Peyer's patch (tissue), 4 donors: ENCODE measurements around the gene PC. TPM values are rescaled to one million over a fixed set of nuclear protein-coding genes. Genes with fewer than 3 reads are reported as not detected.
"Not testable (repeated sequence)": the region's sequence is repeated elsewhere in the genome, so short reads cannot be mapped to it uniquely, and the experiment has no call there.

Source experiments
- DNase-seq, 3 donors: peaks; one replicate each; pipeline ENCODE4 v3.0.0-alpha.2; 2017 to 2019
- H3K27ac ChIP-seq, 4 donors: fragments of 200-600 bp; sonication (generic); one replicate each; pipeline ENCODE4 v1.5.1; 2016 to 2019
- H3K27me3 ChIP-seq, 2 donors: fragments of 200-600 bp; sonication (generic); one replicate each; pipeline ENCODE4 v1.5.1; 2019
- H3K36me3 ChIP-seq, 3 donors: fragments of 200-600 bp; sonication (generic); one replicate each; pipeline ENCODE4 v1.5.1; 2016 to 2019
- H3K4me1 ChIP-seq, 4 donors: fragments of 200-600 bp; sonication (generic); one replicate each; pipeline ENCODE4 v1.5.1; 2016 to 2019
- H3K4me3 ChIP-seq, 4 donors: fragments of 200-600 bp; sonication (generic); 1 replicate in 3 of 4; 2 replicates in 1 of 4; pipeline ENCODE4 v1.5.1; 2016 to 2019; ENCODE audit warnings: mild to moderate bottlenecking in 1 of 4
- H3K9me3 ChIP-seq, 4 donors: fragments of 200-600 bp; sonication (generic); one replicate each; pipeline ENCODE4 v1.5.1; 2016 to 2019; ENCODE audit warnings: mild to moderate bottlenecking in 1 of 4
- CTCF ChIP-seq, 6 experiments: fragments of 450-650 bp in 4 of 6; fragments of 200-600 bp in 2 of 6; sonication (generic) in 1 of 6; IDR thresholded peaks; one replicate each; pipeline ENCODE4 v1.5.1; 2017 to 2019; ENCODE audit warnings: antibody characterized with exemption in 6 of 6, mild to moderate bottlenecking in 3 of 6, moderate library complexity in 1 of 6
- POLR2A ChIP-seq, 2 donors: fragments of 450-650 bp; IDR thresholded peaks; one replicate each; pipeline ENCODE4 v1.5.1; 2017; ENCODE audit warnings: antibody characterized with exemption in 2 of 2, mild to moderate bottlenecking in 2 of 2, moderate library complexity in 2 of 2
- small RNA-seq, 2 donors: library from RNA; depleted of rRNA; stranded (forward); fragments of <200 nt; gene quantifications; one replicate each; pipeline ENCODE3, GENCODE V24; 2016
- total RNA-seq, 4 donors: library from RNA; depleted of rRNA; stranded (reverse); fragments of >200 nt; gene quantifications; one replicate each; pipeline ENCODE4 v1.1.0, GENCODE V29; 2016

PC gene
- total RNA-seq, 4 donors from 2014 or later = 15.7 to 88.9 (median 77.2) TPM

DNA sequence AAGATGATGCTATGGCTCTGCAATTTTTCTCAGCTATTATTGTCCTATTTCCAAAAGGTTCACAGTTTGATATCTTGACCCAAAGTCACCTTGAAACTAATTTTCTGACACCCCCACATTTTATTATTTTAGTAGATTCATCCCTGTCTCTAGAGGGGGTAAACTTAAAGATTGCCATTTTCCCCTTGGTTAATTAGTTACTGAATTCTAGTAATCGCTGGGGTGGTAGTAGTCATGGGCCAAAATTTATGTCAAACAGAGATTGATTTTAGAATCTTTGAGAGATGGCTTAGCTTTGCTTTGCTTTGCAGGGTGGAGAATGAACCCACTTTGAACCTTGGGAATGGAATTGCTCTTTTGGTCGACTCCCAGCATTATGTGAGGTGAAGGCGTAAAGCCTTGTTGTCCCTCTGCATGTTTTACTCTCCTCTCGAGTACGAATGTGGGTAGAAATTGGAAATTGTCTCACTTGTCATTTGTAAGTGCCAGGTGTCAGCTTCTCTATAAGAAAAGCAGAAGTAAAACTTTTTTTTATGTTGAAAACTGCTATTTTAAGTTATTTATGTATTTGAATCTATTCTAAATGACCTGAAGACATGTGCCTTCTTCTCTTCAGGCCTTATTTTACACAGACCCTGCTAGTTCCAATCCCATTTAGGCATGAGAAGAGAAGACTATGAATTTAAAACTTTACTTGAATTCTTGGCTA lies 157.3 kb downstream of the PC start:
- Histone ChIP-seq H3K36me3 (peaks cover 0 to 18% (median 0%) of the 10 kb centered on the region in 3 donors), H3K4me1 (no peaks in the 10 kb centered on the region), H3K27me3 (no peaks in the 10 kb centered on the region), H3K27ac (peak overlapping the region in 2 of 4 donors; percentile 50 to 62), H3K4me3 (no peak overlapping the region), H3K9me3 (no peaks in the 10 kb centered on the region)
- no peak for DNase-seq
- TF ChIP-seq CTCF (IDR thresholded peaks at IDR 0.05) (no peak), POLR2A (IDR thresholded peaks at IDR 0.05) (no peak)

DNA sequence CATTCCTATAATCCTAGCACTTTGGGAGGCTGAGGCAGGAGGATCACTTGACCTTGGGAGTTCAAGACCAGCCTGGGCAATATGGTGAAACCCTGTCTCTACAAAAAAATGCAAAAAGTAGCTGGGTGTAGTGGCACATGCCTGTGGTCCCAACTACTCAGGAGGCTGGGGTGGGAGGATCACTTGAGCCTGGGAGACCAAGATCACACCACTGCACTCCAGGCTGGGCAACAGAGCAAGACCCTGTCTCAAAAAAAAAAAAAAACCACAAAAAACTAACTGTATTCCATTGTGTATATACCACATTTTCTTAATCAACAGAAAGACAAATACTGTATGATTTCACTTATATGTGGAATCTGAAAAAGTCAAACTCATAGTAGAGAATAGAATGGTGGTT lies 158.4 kb downstream of the PC start:
- H3K9me3 ChIP-seq, H3K4me1 ChIP-seq, H3K27ac ChIP-seq, DNase-seq, H3K36me3 ChIP-seq, H3K4me3 ChIP-seq, H3K27me3 ChIP-seq: not testable (repeated sequence)

Small RNA genes lying within 50 kb of the gene (small RNA-seq; reads per million reads assigned to genes)
- 0 to 0.25 reads per million in 2 donors for gene MIR3163
- 0 reads per million in 2 donors for gene RNU7-23P

Other genes with a start within 250 kb of the PC start
- gene SPTBN2, start 229.2 kb downstream of the PC start, total RNA-seq = 10 to 100 TPM in 2 of 4 donors, 1 to 10 TPM in 2; 1.7 to 23.1 (median 6.0) TPM
- 10 to 100 TPM in 3 of 4 donors, 1 to 10 TPM in 1; 6.6 to 57.7 (median 38.0) TPM for gene RCE1, start 114.9 kb downstream of the PC start, total RNA-seq
- gene LRFN4, start 101.3 kb downstream of the PC start, total RNA-seq = 1 to 10 TPM; 2.5 to 9.0 (median 4.3) TPM
- 100 to 1,000 TPM in 2 of 4 donors, 10 to 100 TPM in 2; 81.7 to 439 (median 153) TPM for gene C11orf86, start 16.9 kb upstream of the PC start, total RNA-seq
- gene SYT12, start 64.8 kb upstream of the PC start, total RNA-seq = 1 to 10 TPM in 2 of 4 donors, not detected in 2; 1.1 to 3.9 TPM
- gene RHOD, start 98.5 kb upstream of the PC start, total RNA-seq = 10 to 100 TPM in 3 of 4 donors, 1 to 10 TPM in 1; 9.9 to 26.3 (median 21.2) TPM
- gene KDM2A, start 160.9 kb upstream of the PC start, total RNA-seq = 100 to 1,000 TPM in 2 of 4 donors, 10 to 100 TPM in 2; 76.7 to 225 (median 105) TPM